GM10266 (cell line): ENCODE measurements around the gene MDH2.
"Not testable (repeated sequence)": the region's sequence is repeated elsewhere in the genome, so short reads cannot be mapped to it uniquely, and the experiment has no call there.

Experiments
- DNase-seq: peaks from one replicate; pipeline ENCODE4 v3.0.0; 2012; ENCODE audit errors: extremely low spot score
- CTCF ChIP-seq: IDR thresholded peaks from 2 replicates; pipeline ENCODE4 v1.5.1; 2012; ENCODE audit warnings: mild to moderate bottlenecking, low read depth; ENCODE audit not compliant: control insufficient read depth, insufficient read depth; ENCODE audit errors: missing control alignments

MDH2 gene

DNA sequence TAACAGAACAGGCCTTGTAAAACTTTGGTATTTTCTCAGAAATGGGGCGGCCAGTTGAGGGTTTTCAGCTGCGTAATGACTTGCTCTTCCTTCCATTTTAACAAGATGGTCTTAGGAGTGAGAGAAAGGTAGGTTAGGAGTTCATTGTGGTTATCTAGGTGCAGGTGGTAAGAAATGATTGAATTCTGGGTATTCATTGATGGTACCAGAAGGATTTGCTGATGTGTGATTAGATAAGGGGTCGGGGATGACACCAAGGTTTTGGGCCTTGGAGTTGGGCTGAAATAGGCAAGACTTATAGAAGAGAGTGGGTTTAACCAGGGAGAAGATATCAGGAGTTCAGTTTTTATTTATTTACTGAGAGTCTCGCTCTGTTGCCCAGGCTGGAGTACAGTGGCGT, 2.6 kb downstream of the MDH2 start:
- no peak for DNase-seq
- TF ChIP-seq CTCF: no peak

GRCh38 chr7:76051840-76052239, 3.9 kb downstream of the MDH2 start:
- no peak for DNase-seq
- no peak for TF ChIP-seq CTCF

- not testable (repeated sequence) for DNase-seq
Observed at GRCh38 chr7:76052681-76053080, 4.8 kb downstream of the MDH2 start.

DNA sequence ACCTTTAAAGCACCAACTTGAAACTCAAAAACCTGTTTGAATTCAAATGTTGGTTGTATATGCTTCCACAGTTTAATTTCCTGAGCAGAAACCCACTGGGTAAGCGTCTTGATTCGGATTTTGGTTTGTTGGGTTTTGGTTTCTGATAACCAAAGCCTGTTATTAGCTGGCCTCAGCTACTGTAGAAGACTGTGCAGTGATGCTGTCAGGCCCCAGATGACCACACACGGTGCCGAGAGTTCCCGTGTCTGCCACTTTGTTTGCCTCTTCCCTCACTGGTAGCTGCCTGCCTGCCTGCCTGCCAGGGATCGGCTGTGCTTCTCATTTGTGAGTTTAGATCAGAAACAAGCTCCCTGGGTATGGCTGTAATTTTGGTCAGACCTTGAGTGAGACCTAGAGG, 5.6 kb downstream of the MDH2 start:
- DNase-seq: no peak
- TF ChIP-seq CTCF: no peak

GRCh38 chr7:76054123-76055120, 6.5 kb downstream of the MDH2 start:
- DNase-seq: no peak
- no peak for TF ChIP-seq CTCF

GRCh38 chr7:76056241-76056640, 8.3 kb downstream of the MDH2 start:
- no peak for TF ChIP-seq CTCF
- DNase-seq: no peak

- no peak for TF ChIP-seq CTCF
- DNase-seq: no peak
Observed at GRCh38 chr7:76057103-76057812, 9.4 kb downstream of the MDH2 start.

- DNase-seq: no peak
- no peak for TF ChIP-seq CTCF
Observed at GRCh38 chr7:76057813-76058145, 9.9 kb downstream of the MDH2 start.

- DNase-seq: not testable (repeated sequence)
Observed at GRCh38 chr7:76058745-76059144, 10.8 kb downstream of the MDH2 start.
